Adrenal gland (tissue), 12 donors: ENCODE results near the gene SAMD4A. TPM values are rescaled to one million over a fixed set of nuclear protein-coding genes. Genes with fewer than 3 reads are reported as not detected.

Source experiments
- DNase-seq, 7 donors: peaks; one replicate each; pipeline ENCODE4 v3.0.0-alpha.2; 2019 to 2020
- H3K27ac ChIP-seq, 5 donors: fragments of 200-600 bp; sonication (generic) in 4 of 5; 1 replicate in 3 of 5; 2 replicates in 2 of 5; pipeline versions ENCODE4 v1.5.1 to v1.8.0; 2016 to 2020; ENCODE audit warnings: mild to moderate bottlenecking in 1 of 5
- H3K27me3 ChIP-seq: fragments of 200-600 bp; 2 replicates; pipeline ENCODE4 v1.8.0; 2021
- H3K36me3 ChIP-seq, 2 donors: fragments of 200-600 bp; replicated peaks in 1 of 2; 1 replicate in 1 of 2; 2 replicates in 1 of 2; pipeline versions ENCODE4 v1.5.1 to v1.8.0; 2018 to 2022
- H3K4me1 ChIP-seq, 2 donors: fragments of 200-600 bp; replicated peaks in 1 of 2; 1 replicate in 1 of 2; 2 replicates in 1 of 2; pipeline versions ENCODE4 v1.5.1 to v1.8.0; 2018 to 2021
- H3K4me3 ChIP-seq, 4 donors: fragments of 200-600 bp; sonication (generic) in 3 of 4; one replicate each; pipeline ENCODE4 v1.5.1; 2016 to 2018
- H3K9me3 ChIP-seq, 3 donors: fragments of 200-600 bp; sonication (generic) in 1 of 3; replicated peaks in 1 of 3; 1 replicate in 2 of 3; 2 replicates in 1 of 3; pipeline versions ENCODE4 v1.5.1 to v1.8.0; 2016 to 2021
- CTCF ChIP-seq, 6 experiments: fragments of 450-650 bp in 4 of 6; fragments of 200-600 bp in 2 of 6; sonication (generic) in 1 of 6; IDR thresholded peaks; 1 replicate in 5 of 6; 2 replicates in 1 of 6; pipeline versions ENCODE4 v1.5.1 to v1.8.0; 2016 to 2021; ENCODE audit warnings: antibody characterized with exemption in 6 of 6, mild to moderate bottlenecking in 2 of 6, moderate library complexity in 1 of 6
- POLR2A ChIP-seq, 2 donors: fragments of 450-650 bp; IDR thresholded peaks; one replicate each; pipeline ENCODE4 v1.6.1; 2017; ENCODE audit warnings: antibody characterized with exemption in 2 of 2, mild to moderate bottlenecking in 2 of 2, moderate library complexity in 1 of 2
- WGBS, 4 donors: extraction: QIAGEN DNeasy Blood & Tissue Kit in 2 of 4; methylation state at CpG; one replicate each; pipeline versions ENCODE4 v1.1.5 to v1.1.7; 2013 to 2017; 5-methylcytosine and 5-hydroxymethylcytosine counted together
- intact Hi-C, 2 donors: fragments of 100-400 bp; cut with DNase I; formaldehyde crosslinking; loops; one replicate each; pipeline versions ENCODE4 v1.14.1 to v1.15.0; 2022 to 2023
- polyA plus RNA-seq, 3 donors: library from polyadenylated mRNA; stranded (reverse); fragments of 200-250 nt in 2 of 3; fragments of 350-450 nt in 1 of 3; fragmentation: Illumina TruSeq in 1 of 3; extraction: RNeasy Lipid Tissue Mini Kit (QIAGEN cat#74804) in 1 of 3; gene quantifications; one replicate each; pipeline ENCODE4 v1.2.3, GENCODE V29; 2013 to 2014
- total RNA-seq, 9 donors: library from RNA; depleted of rRNA in 4 of 9; stranded (reverse); fragments of >200 nt in 4 of 9; fragments of 120-200 nt in 1 of 9; fragmentation: NEBNext Ultra II Directional in 1 of 9; extraction: Animal tissue kit (Norgen Biotek cat#: 25700) in 1 of 9; gene quantifications; one replicate each; pipeline versions ENCODE4 v1.1.0 to v1.2.4, GENCODE V29; 2013 to 2023
- donor health status: healthy with polysubstance abuse.
- donor health status: Bipolar disorder and iron deficiency.
- donor health status: DM: yes; HTN: yes; CAD: no.
- donor health status: DM: no; HTN: no; CAD: no.
- donor health status: DM: no; HTN: no; CAD: no.
- donor health status: DM: yes; HTN: yes; CAD: no.

SAMD4A gene
- total and polyA plus RNA-seq, 12 donors: 2.2 to 13.2 (median 8.3) TPM

GRCh38 chr14:54577977-54578376 lies 11.0 kb downstream of the SAMD4A start:
- 65 to 76% (median 69%) methylated on average over 3 of the region's 3 CpGs for WGBS, 4 donors
- DNase-seq: no peak
- Histone ChIP-seq H3K36me3 (no peaks in the 10 kb centered on the region), H3K4me3 (no peak overlapping the region), H3K27ac (no peak overlapping the region), H3K27me3 (no peaks in the 10 kb centered on the region), H3K4me1 (peaks cover 0 to 8% of the 10 kb centered on the region in 2 donors), H3K9me3 (no peaks in the 10 kb centered on the region)
- intact Hi-C loops: loop anchor here (10.0 kb wide), 2 partner anchors 47 to 67 kb away; no protein-coding TSS in a partner anchor
- TF ChIP-seq POLR2A (IDR thresholded peaks at IDR 0.05): no peak
- no peak for TF ChIP-seq CTCF (IDR thresholded peaks at IDR 0.05)

- Histone ChIP-seq H3K4me1 (peaks cover 0 to 8% of the 10 kb centered on the region in 2 donors), H3K9me3 (no peaks in the 10 kb centered on the region), H3K27ac (no peak overlapping the region), H3K36me3 (no peaks in the 10 kb centered on the region), H3K4me3 (no peak overlapping the region), H3K27me3 (no peaks in the 10 kb centered on the region)
- peak in 1 of 7 donors; percentile 24 for DNase-seq
- intact Hi-C loops: loop anchor here (10.0 kb wide), 2 partner anchors 45 to 65 kb away; no protein-coding TSS in a partner anchor
- TF ChIP-seq POLR2A (IDR thresholded peaks at IDR 0.05) (no peak), CTCF (IDR thresholded peaks at IDR 0.05) (no peak)
- 0 to 9% (median 7%) methylated on average over 1 of the region's 1 CpG for WGBS, 4 donors
Observed at GRCh38 chr14:54579621-54580020, 12.7 kb downstream of the SAMD4A start.

GRCh38 chr14:54580933-54581332 lies 14.0 kb downstream of the SAMD4A start:
- Histone ChIP-seq H3K27me3 (no peaks in the 10 kb centered on the region), H3K4me3 (no peak overlapping the region), H3K36me3 (no peaks in the 10 kb centered on the region), H3K4me1 (peaks cover 0 to 8% of the 10 kb centered on the region in 2 donors), H3K9me3 (no peaks in the 10 kb centered on the region), H3K27ac (no peak overlapping the region)
- DNase-seq: no peak
- WGBS, 4 donors: 93 to 99% (median 95%) methylated on average over 3 of the region's 3 CpGs
- TF ChIP-seq POLR2A (IDR thresholded peaks at IDR 0.05) (no peak), CTCF (IDR thresholded peaks at IDR 0.05) (no peak)
- intact Hi-C loops: no loop called here

- Histone ChIP-seq H3K4me1 (peaks cover 0 to 8% of the 10 kb centered on the region in 2 donors), H3K4me3 (no peak overlapping the region), H3K36me3 (no peaks in the 10 kb centered on the region), H3K9me3 (no peaks in the 10 kb centered on the region), H3K27ac (no peak overlapping the region), H3K27me3 (no peaks in the 10 kb centered on the region)
- no peak for DNase-seq
- intact Hi-C loops: no loop called here
- TF ChIP-seq POLR2A (IDR thresholded peaks at IDR 0.05) (no peak), CTCF (IDR thresholded peaks at IDR 0.05) (no peak)
- 95 to 98% (median 96%) methylated on average over 7 of the region's 7 CpGs for WGBS, 4 donors
Observed at GRCh38 chr14:54582334-54582733, 15.4 kb downstream of the SAMD4A start.
